GM18508 (cell line): ENCODE data around the gene NANOS3.

Experiments
- ATAC-seq: cut with Tn5 transposase; IDR thresholded peaks from one replicate; pipeline ENCODE4 v1.9.1; 2021; ENCODE audit warnings: moderate number of reproducible peaks; ENCODE audit not compliant: insufficient read depth, unreplicated experiment

Gene NANOS3

GRCh38 chr19:13876834-13877233, at the start of gene NANOS3:
Gene NANOS3, plus strand, starts transcription at chr19:13877134. Its CDS starts 115 bp downstream, at chr19:13877249.
- no peak for ATAC-seq

GRCh38 chr19:13827656-13828055, 49.3 kb upstream of the NANOS3 start:
- ATAC-seq = no peak

GRCh38 chr19:13830114-13830740, 46.7 kb upstream of the NANOS3 start:
- no peak for ATAC-seq

GRCh38 chr19:13830741-13831536, 46.0 kb upstream of the NANOS3 start:
- ATAC-seq = no peak

- no peak for ATAC-seq
Measured at GRCh38 chr19:13831537-13832467, 45.1 kb upstream of the NANOS3 start.

GRCh38 chr19:13833330-13834243, 43.3 kb upstream of the NANOS3 start:
- no peak for ATAC-seq

- no peak for ATAC-seq
Measured at GRCh38 chr19:13834244-13835069, 42.5 kb upstream of the NANOS3 start.

- ATAC-seq = no peak
Measured at GRCh38 chr19:13835791-13836723, 40.9 kb upstream of the NANOS3 start.

- ATAC-seq = no peak
Measured at GRCh38 chr19:13838435-13839129, 38.4 kb upstream of the NANOS3 start.

- ATAC-seq = no peak
Measured at GRCh38 chr19:13839130-13839937, 37.6 kb upstream of the NANOS3 start.

- no peak for ATAC-seq
Measured at GRCh38 chr19:13839938-13840304, 37.0 kb upstream of the NANOS3 start.

GRCh38 chr19:13840305-13841085, 36.4 kb upstream of the NANOS3 start:
- ATAC-seq = no peak

- no peak for ATAC-seq
Measured at GRCh38 chr19:13841086-13841961, 35.6 kb upstream of the NANOS3 start.

- ATAC-seq = no peak
Measured at GRCh38 chr19:13841962-13842290, 35.0 kb upstream of the NANOS3 start.
